ENCODE results near the gene CLEC6A. TPM values are rescaled to one million over a fixed set of nuclear protein-coding genes. Genes with fewer than 3 reads are reported as not detected.

The CLEC6A gene
- polyA plus RNA-seq, 3 donors = 0.09 TPM; not detected in 2

Other genes starting within 250 kb of the CLEC6A start
- under 1 TPM in 2 of 3 donors, not detected in 1; 0.09 to 0.59 TPM for gene FAM90A1, start 228.3 kb upstream of the CLEC6A start, polyA plus RNA-seq
- 1 to 10 TPM in 2 of 3 donors, under 1 TPM in 1; 0.09 to 2.9 (median 2.7) TPM for gene CLEC4D, start 57.5 kb downstream of the CLEC6A start, polyA plus RNA-seq
- gene CLEC4E, start 84.9 kb downstream of the CLEC6A start, polyA plus RNA-seq = 1 to 10 TPM; 1.1 to 8.2 (median 5.5) TPM
- 1 to 10 TPM in 1 of 3 donors, not detected in 2; 1.0 TPM for gene AICDA, start 156.9 kb downstream of the CLEC6A start, polyA plus RNA-seq
- gene MFAP5, start 206.9 kb downstream of the CLEC6A start, polyA plus RNA-seq = 100 to 1,000 TPM in 1 of 3 donors, 10 to 100 TPM in 1, 1 to 10 TPM in 1; 7.9 to 132 (median 78.7) TPM
- gene RIMKLB, start 242.0 kb downstream of the CLEC6A start, polyA plus RNA-seq = 100 to 1,000 TPM in 1 of 3 donors, 10 to 100 TPM in 1, 1 to 10 TPM in 1; 5.5 to 108 (median 45.7) TPM